BJ (cell line): ENCODE measurements around the gene PPP4C. TPM values are rescaled to one million over a fixed set of nuclear protein-coding genes. Genes with fewer than 3 reads are reported as not detected.

Experiments used
- CTCF ChIA-PET: fragments of 350-600 bp; formaldehyde crosslinking; extraction: SDS; loops from one replicate; lab custom pipeline; 2021; ENCODE audit warnings: antibody characterized with exemption, inconsistent platforms; lab: Yijun Ruan, JAX
- POLR2A ChIA-PET: fragments of 300-600 bp; sonication (Branson Sonifier 250); formaldehyde crosslinking; extraction: SDS; loops from one replicate; lab custom pipeline; 2021; ENCODE audit warnings: antibody characterized with exemption; lab: Charles Lee
- DNase-seq: peaks from one replicate; pipeline ENCODE4 v3.0.0-alpha.2; 2011; ENCODE audit warnings: low read depth
- H3K27me3 ChIP-seq: 2 replicates; pipeline ENCODE4 v1.6.0; 2011; ENCODE audit warnings: low read length; ENCODE audit not compliant: control insufficient read depth, insufficient read depth
- H3K36me3 ChIP-seq: 2 replicates; pipeline ENCODE4 v1.5.1; 2011; ENCODE audit warnings: low read length; ENCODE audit not compliant: control insufficient read depth, insufficient read depth
- H3K4me3 ChIP-seq: 2 replicates; pipeline ENCODE4 v1.5.1; 2011; ENCODE audit warnings: low read depth, mild to moderate bottlenecking, control low read depth, low read length
- polyA plus RNA-seq: library from polyadenylated mRNA; depleted of rRNA; stranded (reverse); fragments of >200 nt; gene quantifications from 2 replicates; pipeline ENCODE4 v1.2.3, GENCODE V29; 2011
- TF ChIP-seq, protein P1 (sequence below): IDR thresholded peaks from 2 replicates; pipeline ENCODE4 v1.5.1; 2011; ENCODE audit warnings: low read depth, mild to moderate bottlenecking, control low read depth, inconsistent platforms, low read length, moderate library complexity; ENCODE audit not compliant: insufficient read depth

PPP4C gene
- polyA plus RNA-seq, 1 experiment = 209 TPM

DNA sequence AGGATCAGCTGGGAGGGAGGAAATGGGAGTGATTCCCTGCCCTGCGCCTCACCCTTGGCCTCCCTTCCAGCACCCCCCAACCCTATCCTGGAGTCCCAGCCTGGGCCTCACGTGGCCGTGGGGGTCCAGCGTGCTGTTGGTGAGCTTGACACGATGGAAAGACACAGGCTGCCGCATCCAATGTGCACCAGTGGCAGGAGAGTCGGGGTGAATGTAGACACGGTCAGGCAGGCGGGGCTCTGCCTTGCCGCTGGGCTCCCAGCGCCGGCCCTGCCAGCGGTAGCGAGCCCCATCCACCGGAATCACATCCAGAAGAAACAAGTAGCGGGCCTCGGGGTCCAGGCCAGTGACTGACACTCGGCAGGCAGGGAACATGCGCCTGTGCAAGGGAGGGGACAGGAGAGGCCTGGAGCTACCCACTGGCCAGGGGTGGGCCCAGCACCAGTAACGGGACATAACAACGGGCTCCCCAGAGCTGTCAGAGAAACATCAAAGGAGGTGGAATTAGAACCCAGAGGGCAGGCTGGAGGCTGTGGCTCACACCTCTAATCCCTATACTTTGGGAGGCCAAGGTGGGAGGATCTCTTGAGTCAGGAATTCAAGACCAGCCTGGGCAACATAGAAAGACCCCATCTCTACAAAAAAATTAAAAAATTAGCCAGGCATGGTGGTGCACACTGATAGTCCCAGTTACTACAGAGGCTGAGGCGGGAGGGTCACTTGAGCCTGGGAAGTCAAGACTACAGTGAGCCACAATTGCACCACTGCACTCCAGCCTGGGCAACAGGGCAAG is 13.2 kb downstream of the PPP4C start:
- TF ChIP-seq, protein P1, sequence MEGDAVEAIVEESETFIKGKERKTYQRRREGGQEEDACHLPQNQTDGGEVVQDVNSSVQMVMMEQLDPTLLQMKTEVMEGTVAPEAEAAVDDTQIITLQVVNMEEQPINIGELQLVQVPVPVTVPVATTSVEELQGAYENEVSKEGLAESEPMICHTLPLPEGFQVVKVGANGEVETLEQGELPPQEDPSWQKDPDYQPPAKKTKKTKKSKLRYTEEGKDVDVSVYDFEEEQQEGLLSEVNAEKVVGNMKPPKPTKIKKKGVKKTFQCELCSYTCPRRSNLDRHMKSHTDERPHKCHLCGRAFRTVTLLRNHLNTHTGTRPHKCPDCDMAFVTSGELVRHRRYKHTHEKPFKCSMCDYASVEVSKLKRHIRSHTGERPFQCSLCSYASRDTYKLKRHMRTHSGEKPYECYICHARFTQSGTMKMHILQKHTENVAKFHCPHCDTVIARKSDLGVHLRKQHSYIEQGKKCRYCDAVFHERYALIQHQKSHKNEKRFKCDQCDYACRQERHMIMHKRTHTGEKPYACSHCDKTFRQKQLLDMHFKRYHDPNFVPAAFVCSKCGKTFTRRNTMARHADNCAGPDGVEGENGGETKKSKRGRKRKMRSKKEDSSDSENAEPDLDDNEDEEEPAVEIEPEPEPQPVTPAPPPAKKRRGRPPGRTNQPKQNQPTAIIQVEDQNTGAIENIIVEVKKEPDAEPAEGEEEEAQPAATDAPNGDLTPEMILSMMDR = no peak
- CTCF ChIA-PET = interaction anchor here (1.3 to 1.5 kb wide), 2 partner anchors 23 to 45 kb away, joined by 3 read pairs; no protein-coding TSS in a partner anchor
- POLR2A ChIA-PET = interaction anchor here (0.5 to 0.6 kb wide), 3 partner anchors 10 to 274 kb away, joined by 3 to 5 read pairs (median 4); no protein-coding TSS in a partner anchor
- no peak for DNase-seq
- Histone ChIP-seq H3K36me3 (peaks cover 19% of the 10 kb centered on the region), H3K27me3 (no peaks in the 10 kb centered on the region), H3K4me3 (no peak overlapping the region)

DNA sequence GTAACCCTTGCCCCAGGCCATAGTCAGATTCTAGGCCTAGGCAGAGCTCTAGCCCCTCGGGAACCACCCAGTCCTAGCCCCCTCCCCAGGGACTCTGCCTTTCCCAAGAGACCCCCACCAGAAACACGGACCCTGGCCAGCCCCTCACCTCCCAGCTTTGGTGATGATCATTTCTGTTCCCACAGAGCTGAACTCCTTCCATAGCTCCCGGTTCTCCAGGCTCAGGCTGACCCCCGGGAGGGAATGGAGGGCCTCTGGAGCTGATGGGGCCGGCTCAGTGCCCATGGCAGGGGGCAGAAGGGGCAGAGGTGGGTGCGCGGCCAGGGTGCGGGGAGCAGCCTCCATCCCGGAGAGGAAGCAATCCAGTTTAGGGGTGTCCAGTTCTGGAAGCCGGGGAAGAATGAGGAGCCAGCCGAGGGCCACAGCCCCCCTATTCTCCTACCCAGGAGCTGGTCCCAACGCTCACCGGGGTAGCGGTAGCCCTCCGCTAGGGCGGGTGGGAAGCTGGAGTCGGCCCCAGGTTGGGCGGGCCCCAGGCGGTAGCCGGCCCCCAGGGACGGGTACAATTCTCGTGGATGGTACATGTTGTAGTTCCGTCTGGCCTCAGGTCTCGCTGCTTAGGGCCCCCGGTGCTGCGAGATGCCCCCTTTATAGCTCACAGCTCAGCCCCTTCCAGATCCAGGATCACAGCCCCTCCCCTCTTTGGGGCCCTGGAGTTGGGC is 15.0 kb downstream of the PPP4C start:
- TF ChIP-seq, protein P1 = no peak
- Histone ChIP-seq H3K4me3 (no peak overlapping the region), H3K36me3 (peaks cover 16% of the 10 kb centered on the region), H3K27me3 (no peaks in the 10 kb centered on the region)
- POLR2A ChIA-PET = interaction anchor here (0.6 kb wide), 1 partner anchor 126 kb away, joined by 3 read pairs; no protein-coding TSS in a partner anchor
- CTCF ChIA-PET = interaction anchor here (0.9 to 3.1 kb wide), 15 partner anchors 10 to 603 kb away, joined by 3 to 28 read pairs (median 4); partner anchors contain the start of genes GDPD3 and PPP4C
- DNase-seq = no peak

DNA sequence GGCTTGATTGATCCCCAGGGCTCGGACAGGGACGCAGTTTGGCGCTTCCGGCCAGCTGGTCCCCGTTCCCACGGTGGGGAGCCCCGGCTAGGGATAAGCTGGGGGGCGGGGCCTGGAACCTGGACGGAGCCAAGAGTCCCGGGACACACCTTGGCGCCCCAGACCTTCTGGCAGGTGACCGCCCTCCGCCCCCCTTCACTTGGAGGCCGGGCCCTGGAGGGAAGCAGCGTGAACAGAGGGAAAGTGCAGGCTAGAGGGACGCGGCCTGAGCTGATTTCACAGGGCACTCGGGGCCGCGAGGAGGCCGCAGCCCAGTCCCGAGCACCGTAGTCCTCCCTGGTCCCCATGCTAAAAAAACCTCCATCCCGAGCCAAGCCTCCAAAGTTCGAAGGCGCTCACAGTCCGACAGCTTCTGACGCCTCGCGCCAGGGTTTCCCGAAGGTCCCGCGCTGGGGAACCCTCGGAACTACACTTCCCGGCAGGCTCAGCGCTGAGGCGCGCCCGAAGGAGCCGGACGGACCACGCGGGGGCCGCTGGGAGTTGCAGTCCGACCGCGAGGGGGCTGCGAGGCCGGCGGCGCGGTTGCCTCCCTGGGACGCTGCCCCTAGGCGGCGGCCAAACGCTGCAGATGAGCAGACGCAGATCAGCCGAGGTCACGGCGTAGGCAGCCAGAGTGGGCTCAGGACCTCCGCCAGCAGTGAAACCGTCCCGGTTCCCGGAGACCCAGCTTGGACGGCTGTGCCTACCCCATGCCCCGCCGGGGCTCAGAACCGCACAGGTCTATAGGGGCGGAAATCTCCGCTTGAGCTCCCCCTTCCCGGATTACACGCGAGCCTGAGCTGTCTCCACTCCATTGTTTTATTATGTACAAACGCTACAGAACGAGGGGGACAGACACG is 15.9 kb downstream of the PPP4C start, which contains the start of gene TBX6:
Gene TBX6, minus strand, starts transcription at position 451 of the 899 bp plus-strand sequence. CDS start 731 bp downstream, outside the sequence.
- TF ChIP-seq, protein P1 = peak; percentile 67
- ChIA-PET CTCF (interaction anchor here (0.7 to 3.1 kb wide), 23 partner anchors 10 to 602 kb away, joined by 3 to 28 read pairs (median 4); partner anchors contain the start of genes ALDOA, DCTPP1, GDPD3 and PPP4C), POLR2A (interaction anchor here (0.9 kb wide), 1 partner anchor 26 kb away, joined by 4 read pairs; the partner anchor contains the start of gene ALDOA)
- DNase-seq = peak; percentile 23
- peak within 1 kb of the TSS; percentile 48 for H3K4me3 ChIP-seq
- H3K36me3 ChIP-seq = peaks cover 16% of the 10 kb centered on the region
- H3K27me3 ChIP-seq = no peaks in the 10 kb centered on the region

DNA sequence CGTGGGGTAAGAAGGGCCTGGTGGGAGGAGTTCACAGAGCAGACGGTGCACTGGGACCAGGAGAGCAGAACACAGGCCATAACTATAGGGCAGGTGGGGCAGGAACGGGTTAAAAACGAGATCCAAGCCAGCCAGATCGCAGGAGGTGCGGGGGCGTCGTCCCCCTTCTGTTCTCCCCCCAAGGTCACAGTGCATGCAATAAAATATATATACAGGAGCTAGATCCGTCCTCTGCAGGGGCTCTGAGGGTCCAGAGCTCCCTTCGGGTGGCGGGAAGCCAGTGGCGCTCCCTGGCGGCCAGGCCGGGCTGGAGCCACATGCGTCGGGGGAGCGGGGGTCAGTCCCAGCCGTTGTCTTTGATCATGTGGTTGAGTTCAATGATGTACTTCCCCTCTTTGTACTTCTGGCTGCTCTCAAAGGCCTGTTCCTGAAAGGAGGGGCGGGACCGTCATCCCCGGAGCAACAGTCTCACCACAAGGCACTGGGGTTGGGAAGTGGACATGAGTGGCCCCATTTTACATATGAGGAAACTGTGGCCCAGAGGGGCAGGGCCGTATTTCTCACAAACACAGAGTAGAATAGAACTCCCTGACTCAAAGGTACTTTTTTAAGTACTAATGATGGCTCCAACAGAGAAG is 16.7 kb downstream of the PPP4C start:
- TF ChIP-seq, protein P1 = peak; percentile 76
- H3K4me3 ChIP-seq = peak overlapping the region; percentile 22
- H3K36me3 ChIP-seq = peaks cover 15% of the 10 kb centered on the region
- ChIA-PET POLR2A (interaction anchor here (0.6 kb wide), 1 partner anchor 8 kb away, joined by 3 read pairs; no protein-coding TSS in a partner anchor), CTCF (interaction anchor here (0.7 to 3.1 kb wide), 20 partner anchors 10 to 505 kb away, joined by 3 to 28 read pairs (median 4); partner anchors contain the start of genes ALDOA, DCTPP1, GDPD3 and PPP4C)
- no peaks in the 10 kb centered on the region for H3K27me3 ChIP-seq
- DNase-seq = no peak
